IMR-90 (cell line): ENCODE results near the gene TENM4. TPM values are rescaled to one million over a fixed set of nuclear protein-coding genes. Genes with fewer than 3 reads are reported as not detected.

Experiments
- ATAC-seq: fragments of 200-7000 bp; cut with Tn5 transposase; 2 replicates; pipeline ENCODE4 v1.9.1; 2020; ENCODE audit warnings: low read depth, mild to moderate bottlenecking, moderate library complexity
- BruUV-seq: library from RNA; stranded (reverse); fragments of 400-500 nt; replicated peaks from 2 replicates; lab custom pipeline; 2021; lab: Mats Ljungman, UMichigan
- CTCF ChIA-PET: fragments of 300-600 bp; formaldehyde crosslinking; extraction: SDS; loops from one replicate; lab custom pipeline; 2021; ENCODE audit warnings: antibody characterized with exemption; lab: Yijun Ruan, JAX
- POLR2A ChIA-PET: fragments of 300-600 bp; sonication (Branson Sonifier 250); formaldehyde crosslinking; loops from one replicate; lab custom pipeline; 2022; ENCODE audit warnings: antibody characterized with exemption; ENCODE audit not compliant: unreplicated experiment; lab: Charles Lee
- DNase-seq: peaks from one replicate; pipeline ENCODE4 v3.0.0; 2013
- H2AFZ ChIP-seq: replicated peaks from 2 replicates; pipeline ENCODE3; 2013; ENCODE audit warnings: low read length, mild to moderate bottlenecking; ENCODE audit not compliant: poor library complexity
- H2AK5ac ChIP-seq: 2 replicates; pipeline ENCODE4 v1.6.1; 2013; ENCODE audit warnings: low read depth, low read length, inconsistent platforms
- H2AK9ac ChIP-seq: replicated peaks from 2 replicates; pipeline ENCODE3; 2013; ENCODE audit warnings: mild to moderate bottlenecking, low read depth, low read length, moderate library complexity; ENCODE audit not compliant: poor library complexity
- H2BK120ac ChIP-seq: 2 replicates; pipeline ENCODE4 v1.6.1; 2013; ENCODE audit warnings: low read depth, low read length, inconsistent platforms
- H2BK15ac ChIP-seq: 3 replicates; pipeline ENCODE4 v1.6.1; 2013; ENCODE audit warnings: low read depth, low read length, inconsistent platforms
- H2BK20ac ChIP-seq: 2 replicates; pipeline ENCODE4 v1.6.1; 2013; ENCODE audit warnings: low read depth, mild to moderate bottlenecking, inconsistent platforms, low read length, moderate library complexity
- H2BK5ac ChIP-seq: 2 replicates; pipeline ENCODE4 v1.6.1; 2013; ENCODE audit warnings: mild to moderate bottlenecking, low read depth, low read length, inconsistent platforms; ENCODE audit not compliant: poor library complexity, severe bottlenecking
- H3K14ac ChIP-seq: replicated peaks from 2 replicates; pipeline ENCODE4 v1.6.1; 2013; ENCODE audit warnings: low read depth, low read length, inconsistent platforms
- H3K18ac ChIP-seq: 2 replicates; pipeline ENCODE4 v1.6.1; 2013; ENCODE audit warnings: low read depth, low read length, control low read depth
- H3K23ac ChIP-seq: 2 replicates; pipeline ENCODE4 v1.6.1; 2013; ENCODE audit warnings: low read depth, low read length, inconsistent platforms
- H3K27ac ChIP-seq: 2 replicates; pipeline ENCODE4 v1.5.1; 2013; ENCODE audit warnings: mild to moderate bottlenecking, control low read depth, low read length; ENCODE audit not compliant: insufficient read depth
- H3K27me3 ChIP-seq: 2 replicates; pipeline ENCODE4 v1.6.1; 2013; ENCODE audit warnings: low read length; ENCODE audit not compliant: control insufficient read depth, insufficient read depth
- H3K36me3 ChIP-seq: 2 replicates; pipeline ENCODE4 v1.6.1; 2013; ENCODE audit warnings: low read length, mixed read lengths; ENCODE audit not compliant: control insufficient read depth, insufficient read depth
- H3K4ac ChIP-seq: 2 replicates; pipeline ENCODE4 v1.6.1; 2013; ENCODE audit warnings: low read depth, low read length, inconsistent platforms
- H3K4me1 ChIP-seq: 2 replicates; pipeline ENCODE4 v1.6.1; 2013; ENCODE audit warnings: low read length, mixed read lengths; ENCODE audit not compliant: control insufficient read depth, insufficient read depth
- H3K4me2 ChIP-seq: 2 replicates; pipeline ENCODE4 v1.6.1; 2013; ENCODE audit warnings: low read depth, mild to moderate bottlenecking, control low read depth, low read length, moderate library complexity
- H3K4me3 ChIP-seq: 2 replicates; pipeline ENCODE4 v1.5.1; 2013; ENCODE audit warnings: low read depth, mild to moderate bottlenecking, control low read depth, low read length, moderate library complexity; ENCODE audit not compliant: insufficient read depth
- H3K56ac ChIP-seq: 2 replicates; pipeline ENCODE4 v1.6.1; 2013; ENCODE audit warnings: low read length, inconsistent platforms; ENCODE audit not compliant: insufficient read depth; ENCODE audit errors: extremely low read depth
- H3K79me1 ChIP-seq, 2 experiments: 2 replicates each; pipeline ENCODE4 v1.6.1; 2013; ENCODE audit warnings: low read length in 2 of 2, inconsistent platforms in 1 of 2, low read depth in 1 of 2
- H3K9ac ChIP-seq: 2 replicates; pipeline ENCODE4 v1.6.1; 2013; ENCODE audit warnings: low read depth, low read length, control low read depth
- H3K9me1 ChIP-seq: 2 replicates; pipeline ENCODE4 v1.6.1; 2013; ENCODE audit warnings: low read length, inconsistent platforms; ENCODE audit not compliant: insufficient read depth
- H3K9me3 ChIP-seq: 2 replicates; pipeline ENCODE4 v1.6.1; 2013; ENCODE audit warnings: low read length; ENCODE audit not compliant: control insufficient read depth, insufficient read depth
- H4K20me1 ChIP-seq: 2 replicates; pipeline ENCODE4 v1.6.1; 2013; ENCODE audit warnings: low read length, inconsistent platforms; ENCODE audit not compliant: insufficient read depth
- H4K5ac ChIP-seq: 2 replicates; pipeline ENCODE4 v1.6.1; 2013; ENCODE audit warnings: mild to moderate bottlenecking, low read depth, low read length, control low read depth
- H4K8ac ChIP-seq, 2 experiments: 2 replicates each; pipeline ENCODE4 v1.6.1; 2013; ENCODE audit warnings: low read depth in 2 of 2, low read length in 2 of 2, control low read depth in 1 of 2, inconsistent platforms in 1 of 2
- H4K91ac ChIP-seq: 2 replicates; pipeline ENCODE4 v1.6.1; 2013; ENCODE audit warnings: low read depth, low read length, inconsistent platforms; ENCODE audit not compliant: insufficient read depth
- BHLHE40 ChIP-seq: fragments of 150-350 bp; IDR thresholded peaks from 2 replicates; pipeline ENCODE4 v1.6.1; 2016; ENCODE audit warnings: mild to moderate bottlenecking, low read depth, low read length
- CEBPB ChIP-seq: IDR thresholded peaks from 2 replicates; pipeline ENCODE4 v1.6.1; 2012; ENCODE audit warnings: low read depth, low read length, improper control_type of control experiment
- CHD1 ChIP-seq: IDR thresholded peaks from 2 replicates; pipeline ENCODE4 v1.6.1; 2012; ENCODE audit warnings: low read depth, low read length, improper control_type of control experiment
- FOS ChIP-seq: fragments of 150-350 bp; IDR thresholded peaks from 2 replicates; pipeline ENCODE4 v1.6.1; 2016; ENCODE audit warnings: low read depth, low read length
- MAFK ChIP-seq: IDR thresholded peaks from 2 replicates; pipeline ENCODE4 v1.6.1; 2012; ENCODE audit warnings: low read depth, low read length, improper control_type of control experiment
- NFE2L2 ChIP-seq: fragments of 150-350 bp; IDR thresholded peaks from 2 replicates; pipeline ENCODE4 v1.6.1; 2016; ENCODE audit warnings: low read depth, mild to moderate bottlenecking, low read length
- RAD21 ChIP-seq: IDR thresholded peaks from 2 replicates; pipeline ENCODE4 v1.6.1; 2012; ENCODE audit warnings: low read length, improper control_type of control experiment
- RCOR1 ChIP-seq: IDR thresholded peaks from 2 replicates; pipeline ENCODE4 v1.6.1; 2012; ENCODE audit warnings: mild to moderate bottlenecking, low read length, improper control_type of control experiment; ENCODE audit not compliant: insufficient replicate concordance
- SMC3 ChIP-seq: fragments of 150-350 bp; IDR thresholded peaks from 2 replicates; pipeline ENCODE4 v1.6.1; 2016; ENCODE audit warnings: low read depth, mild to moderate bottlenecking, antibody characterized with exemption, low read length, moderate library complexity
- WGBS, 2 experiments: methylation state at CpG; one replicate each; pipeline versions ENCODE4 v1.1.5 to v1.1.7; 2013; ENCODE audit warnings: missing lambda C conversion rate in 2 of 2; ENCODE audit not compliant: insufficient read length in 1 of 2; ENCODE audit errors: extremely low coverage in 2 of 2; 5-methylcytosine and 5-hydroxymethylcytosine counted together
- dilution Hi-C: fragments of 300-500 bp; cut with HindIII; formaldehyde crosslinking; loops from one replicate; pipeline ENCODE4 v1.14.3; 2018; ENCODE audit warnings: low sequenced_read_pairs; ENCODE audit not compliant: unreplicated experiment
- in situ Hi-C: fragments of 300-500 bp; cut with MboI; formaldehyde crosslinking; loops from 3 replicates; pipeline ENCODE4 v1.14.3; 2019; ENCODE audit warnings: low sequenced_read_pairs, inconsistent platforms, mixed read lengths
- intact Hi-C: fragments of 100-400 bp; cut with micrococcal nuclease; formaldehyde crosslinking; loops from 2 replicates; pipeline ENCODE4 v1.10.0; 2022
- polyA plus RNA-seq, 3 experiments: library from polyadenylated mRNA; depleted of rRNA; stranded (reverse); fragments of >200 nt; gene quantifications; 2 replicates each; pipeline ENCODE4 v1.2.3, GENCODE V29; 2012; ENCODE audit warnings: low replicate concordance in 1 of 3
- total RNA-seq: library from RNA; depleted of rRNA; stranded (reverse); fragments of >200 nt; gene quantifications from 2 replicates; pipeline ENCODE4 v1.2.3, GENCODE V29; 2012
- TF ChIP-seq, protein P1 (sequence below): conservative IDR thresholded peaks from 2 replicates; pipeline ENCODE4 v1.5.1; 2012; ENCODE audit warnings: mild to moderate bottlenecking, low read depth, low read length, improper control_type of control experiment
- TF ChIP-seq, protein P2 (sequence below): fragments of 150-350 bp; IDR thresholded peaks from 2 replicates; pipeline ENCODE4 v1.6.1; 2017; ENCODE audit warnings: mild to moderate bottlenecking, antibody characterized with exemption, low read length, low read depth

Gene TENM4
- total and polyA plus RNA-seq, 2 of the 4 experiments (the other 2 are of a cell fraction) = 7.4 to 9.0 TPM

DNA sequence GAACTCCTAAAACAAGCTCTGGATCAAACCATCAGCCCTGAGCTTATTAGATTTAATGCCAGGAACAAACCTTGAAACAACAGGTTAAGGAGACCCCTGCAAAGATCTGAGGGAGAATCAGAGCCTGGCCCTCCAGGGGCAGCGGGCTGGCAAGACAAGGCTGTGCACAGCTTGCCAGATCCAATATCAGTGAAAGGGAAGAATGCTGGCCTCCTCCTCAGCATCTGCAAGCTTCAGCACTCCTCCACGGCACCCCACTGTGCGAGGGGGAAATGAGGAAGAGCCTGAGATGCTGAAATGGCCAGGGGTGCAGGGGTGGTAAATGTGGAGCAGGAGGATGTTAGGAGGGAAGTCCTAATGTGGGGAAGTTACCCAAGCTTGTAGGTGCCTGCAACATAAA is 167.0 kb downstream of the TENM4 start:
- H3K4ac ChIP-seq = no peak overlapping the region
- no peak overlapping the region for H2AK9ac ChIP-seq
- no peak overlapping the region for H4K8ac ChIP-seq
- intact Hi-C loops = loop anchor here (5.0 kb wide), 1 partner anchor 36 kb away; no protein-coding TSS in a partner anchor
- no peak overlapping the region for H2AK5ac ChIP-seq
- no peak overlapping the region for H4K5ac ChIP-seq
- ATAC-seq (no peak), DNase-seq (no peak)
- no peak overlapping the region for H2BK20ac ChIP-seq
- no peak overlapping the region for H4K91ac ChIP-seq
- no TSS peak for BruUV-seq
- no peak overlapping the region for H2BK15ac ChIP-seq
- H3K4me3 ChIP-seq = no peak overlapping the region
- H2AFZ ChIP-seq = no peak overlapping the region
- ChIA-PET POLR2A (no interaction called here), CTCF (no interaction called here)
- TF ChIP-seq FOS = no peak
- no peak for TF ChIP-seq CEBPB
- TF ChIP-seq CHD1 = no peak
- TF ChIP-seq, protein P1, sequence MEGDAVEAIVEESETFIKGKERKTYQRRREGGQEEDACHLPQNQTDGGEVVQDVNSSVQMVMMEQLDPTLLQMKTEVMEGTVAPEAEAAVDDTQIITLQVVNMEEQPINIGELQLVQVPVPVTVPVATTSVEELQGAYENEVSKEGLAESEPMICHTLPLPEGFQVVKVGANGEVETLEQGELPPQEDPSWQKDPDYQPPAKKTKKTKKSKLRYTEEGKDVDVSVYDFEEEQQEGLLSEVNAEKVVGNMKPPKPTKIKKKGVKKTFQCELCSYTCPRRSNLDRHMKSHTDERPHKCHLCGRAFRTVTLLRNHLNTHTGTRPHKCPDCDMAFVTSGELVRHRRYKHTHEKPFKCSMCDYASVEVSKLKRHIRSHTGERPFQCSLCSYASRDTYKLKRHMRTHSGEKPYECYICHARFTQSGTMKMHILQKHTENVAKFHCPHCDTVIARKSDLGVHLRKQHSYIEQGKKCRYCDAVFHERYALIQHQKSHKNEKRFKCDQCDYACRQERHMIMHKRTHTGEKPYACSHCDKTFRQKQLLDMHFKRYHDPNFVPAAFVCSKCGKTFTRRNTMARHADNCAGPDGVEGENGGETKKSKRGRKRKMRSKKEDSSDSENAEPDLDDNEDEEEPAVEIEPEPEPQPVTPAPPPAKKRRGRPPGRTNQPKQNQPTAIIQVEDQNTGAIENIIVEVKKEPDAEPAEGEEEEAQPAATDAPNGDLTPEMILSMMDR = no peak
- TF ChIP-seq MAFK = no peak
- TF ChIP-seq RAD21 = no peak
- TF ChIP-seq, protein P2, sequence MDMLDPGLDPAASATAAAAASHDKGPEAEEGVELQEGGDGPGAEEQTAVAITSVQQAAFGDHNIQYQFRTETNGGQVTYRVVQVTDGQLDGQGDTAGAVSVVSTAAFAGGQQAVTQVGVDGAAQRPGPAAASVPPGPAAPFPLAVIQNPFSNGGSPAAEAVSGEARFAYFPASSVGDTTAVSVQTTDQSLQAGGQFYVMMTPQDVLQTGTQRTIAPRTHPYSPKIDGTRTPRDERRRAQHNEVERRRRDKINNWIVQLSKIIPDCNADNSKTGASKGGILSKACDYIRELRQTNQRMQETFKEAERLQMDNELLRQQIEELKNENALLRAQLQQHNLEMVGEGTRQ = no peak
- no peak for TF ChIP-seq NFE2L2
- TF ChIP-seq BHLHE40 = no peak
- TF ChIP-seq SMC3 = no peak
- no peak for TF ChIP-seq RCOR1
- H3K79me1 ChIP-seq = no peaks in the 10 kb centered on the region; a peak in 1 of 4 replicates
- H3K23ac ChIP-seq = no peak overlapping the region
- H3K36me3 ChIP-seq = no peaks in the 10 kb centered on the region; the same call in 1 of the 2 replicates
- WGBS, 2 experiments = no CpG with 5 or more reads among the region's 3 CpGs
- no peaks in the 10 kb centered on the region for H3K9me3 ChIP-seq
- in situ Hi-C loops = no loop called here
- H3K18ac ChIP-seq = no peak overlapping the region
- H3K4me2 ChIP-seq = no peak overlapping the region
- no peak overlapping the region for H3K56ac ChIP-seq
- H3K27ac ChIP-seq = no peak overlapping the region
- no peak overlapping the region for H2BK5ac ChIP-seq
- dilution Hi-C loops = no loop called here
- H2BK120ac ChIP-seq = no peak overlapping the region
- peaks cover 6% of the 10 kb centered on the region; the same call in 1 of the 2 replicates for H3K4me1 ChIP-seq
- H3K9ac ChIP-seq = no peak overlapping the region
- H3K9me1 ChIP-seq = peaks cover 7% of the 10 kb centered on the region
- H4K20me1 ChIP-seq = peaks cover 4% of the 10 kb centered on the region; the same call in 1 of the 2 replicates
- no peaks in the 10 kb centered on the region for H3K27me3 ChIP-seq
- H3K14ac ChIP-seq = no peak overlapping the region
